Measurements from ENCODE around the gene C1QTNF6.

- TF ChIP-seq, protein P1, sequence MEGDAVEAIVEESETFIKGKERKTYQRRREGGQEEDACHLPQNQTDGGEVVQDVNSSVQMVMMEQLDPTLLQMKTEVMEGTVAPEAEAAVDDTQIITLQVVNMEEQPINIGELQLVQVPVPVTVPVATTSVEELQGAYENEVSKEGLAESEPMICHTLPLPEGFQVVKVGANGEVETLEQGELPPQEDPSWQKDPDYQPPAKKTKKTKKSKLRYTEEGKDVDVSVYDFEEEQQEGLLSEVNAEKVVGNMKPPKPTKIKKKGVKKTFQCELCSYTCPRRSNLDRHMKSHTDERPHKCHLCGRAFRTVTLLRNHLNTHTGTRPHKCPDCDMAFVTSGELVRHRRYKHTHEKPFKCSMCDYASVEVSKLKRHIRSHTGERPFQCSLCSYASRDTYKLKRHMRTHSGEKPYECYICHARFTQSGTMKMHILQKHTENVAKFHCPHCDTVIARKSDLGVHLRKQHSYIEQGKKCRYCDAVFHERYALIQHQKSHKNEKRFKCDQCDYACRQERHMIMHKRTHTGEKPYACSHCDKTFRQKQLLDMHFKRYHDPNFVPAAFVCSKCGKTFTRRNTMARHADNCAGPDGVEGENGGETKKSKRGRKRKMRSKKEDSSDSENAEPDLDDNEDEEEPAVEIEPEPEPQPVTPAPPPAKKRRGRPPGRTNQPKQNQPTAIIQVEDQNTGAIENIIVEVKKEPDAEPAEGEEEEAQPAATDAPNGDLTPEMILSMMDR (conservative IDR thresholded peaks at IDR 0.05; ENCODE audit: low read depth, low read length) = no peak
- TF ChIP-seq SMC3 (IDR thresholded peaks at IDR 0.05; ENCODE audit: low read depth, low read length) (no peak), USF2 (IDR thresholded peaks at IDR 0.05; ENCODE audit: low read depth, low read length) (no peak), POLR2A (IDR thresholded peaks at IDR 0.05; ENCODE audit: low read depth, low read length) (no peak), CEBPB (IDR thresholded peaks at IDR 0.05; ENCODE audit: low read depth, low read length) (no peak)
Observed at GRCh38 chr22:37229805-37230672, 42.0 kb upstream of the C1QTNF6 start.
